HCT116 (cell line): ENCODE data around the gene CASZ1. TPM values are rescaled to one million over a fixed set of nuclear protein-coding genes. Genes with fewer than 3 reads are reported as not detected.

ENCODE experiments used
- ATAC-seq: fragments of 200-7000 bp; cut with Tn5 transposase; 2 replicates; pipeline ENCODE4 v1.9.1; 2020; ENCODE audit warnings: mild to moderate bottlenecking, moderate library complexity
- BruUV-seq: library from RNA; stranded (reverse); fragments of 400-500 nt; replicated peaks from 2 replicates; lab custom pipeline; 2021; lab: Mats Ljungman, UMichigan
- CTCF ChIA-PET: fragments of 300-600 bp; sonication (Branson Sonifier 250); formaldehyde crosslinking; loops from one replicate; lab custom pipeline; 2021; ENCODE audit warnings: antibody characterized with exemption; lab: Charles Lee
- POLR2A ChIA-PET: fragments of 300-600, 350-600 bp; sonication (Branson Sonifier 250); formaldehyde crosslinking; loops from one replicate; lab custom pipeline; 2021; ENCODE audit warnings: antibody characterized with exemption; lab: Charles Lee
- RAD21 ChIA-PET, 2 experiments: fragments of 300-600 bp; sonication (Branson Sonifier 250); formaldehyde crosslinking; loops; one replicate each; lab custom pipeline; 2023; ENCODE audit warnings: low total read pairs in 2 of 2; ENCODE audit not compliant: uncharacterized antibody in 2 of 2, unreplicated experiment in 2 of 2, low non-redundant PET in 1 of 2; lab: Charles Lee
- DNase-seq: peaks from one replicate; pipeline ENCODE4 v3.0.0-alpha.2; 2010; ENCODE audit warnings: low read depth, low spot score
- H2AFZ ChIP-seq: fragments of 200-600 bp; shearing (Covaris generic), sonication (generic); 2 replicates; pipeline ENCODE4 v1.6.1; 2017; ENCODE audit warnings: low read depth, mixed run types, mixed read lengths, antibody characterized with exemption, low read length; ENCODE audit not compliant: poor library complexity, severe bottlenecking
- H3K27ac ChIP-seq: 2 replicates; pipeline ENCODE4 v1.5.1; 2012; ENCODE audit warnings: low read depth, low read length
- H3K27me3 ChIP-seq: fragments of 200-600 bp; sonication (generic); 2 replicates; pipeline ENCODE4 v1.6.1; 2016; ENCODE audit warnings: mixed run types, low read length, mixed read lengths; ENCODE audit not compliant: insufficient read depth
- H3K36me3 ChIP-seq, 2 experiments: fragments of 200-500 bp in 1 of 2; fragments of 200-600 bp in 1 of 2; sonication (Bioruptor generic) in 1 of 2; sonication (generic) in 1 of 2; 2 replicates each; pipeline versions ENCODE4 v1.5.1 to v1.6.1; 2014 to 2016; ENCODE audit warnings: low read length in 2 of 2, inconsistent platforms in 1 of 2, mixed read lengths in 1 of 2, mixed run types in 1 of 2; ENCODE audit not compliant: insufficient read depth in 2 of 2, control insufficient read depth in 1 of 2
- H3K4me1 ChIP-seq, 2 experiments: fragments of 200-600 bp in 1 of 2; sonication (generic) in 1 of 2; 2 replicates each; pipeline versions ENCODE4 v1.5.1 to v1.6.1; 2012 to 2017; ENCODE audit warnings: low read length in 2 of 2, inconsistent platforms in 1 of 2, mild to moderate bottlenecking in 1 of 2, mixed read lengths in 1 of 2, mixed run types in 1 of 2, moderate library complexity in 1 of 2; ENCODE audit not compliant: insufficient read depth in 2 of 2, control insufficient read depth in 1 of 2
- H3K4me2 ChIP-seq: fragments of 200-600 bp; sonication (generic); 2 replicates; pipeline ENCODE4 v1.6.1; 2017; ENCODE audit warnings: mixed run types, low read length, mixed read lengths
- H3K4me3 ChIP-seq, 2 experiments: fragments of 200-600 bp in 1 of 2; sonication (generic) in 1 of 2; replicated peaks in 1 of 2; 2 replicates each; pipeline ENCODE4 v1.5.1; 2011 to 2016; ENCODE audit warnings: low read length in 2 of 2, control low read depth in 1 of 2, low read depth in 1 of 2, mild to moderate bottlenecking in 1 of 2, mixed read lengths in 1 of 2, mixed run types in 1 of 2
- H3K79me2 ChIP-seq: fragments of 200-600 bp; sonication (generic); 2 replicates; pipeline ENCODE4 v1.6.1; 2017; ENCODE audit warnings: mild to moderate bottlenecking, mixed run types, low read length, moderate library complexity, mixed read lengths; ENCODE audit not compliant: insufficient read depth
- H3K9ac ChIP-seq: fragments of 200-600 bp; sonication (generic); 2 replicates; pipeline ENCODE4 v1.6.1; 2016; ENCODE audit warnings: low read length, mixed read lengths
- H3K9me2 ChIP-seq: fragments of 200-600 bp; sonication (generic), shearing (Covaris generic); 2 replicates; pipeline ENCODE4 v1.6.1; 2017; ENCODE audit warnings: mixed run types, mild to moderate bottlenecking, moderate library complexity; ENCODE audit not compliant: insufficient read depth
- H3K9me3 ChIP-seq, 2 experiments: fragments of 200-500 bp in 1 of 2; fragments of 200-600 bp in 1 of 2; sonication (Bioruptor generic) in 1 of 2; sonication (generic) in 1 of 2; 2 replicates each; pipeline ENCODE4 v1.6.1; 2014 to 2017; ENCODE audit warnings: low read length in 2 of 2, mixed read lengths in 2 of 2, inconsistent platforms in 1 of 2, low read depth in 1 of 2, mild to moderate bottlenecking in 1 of 2, mixed run types in 1 of 2, moderate library complexity in 1 of 2; ENCODE audit not compliant: control insufficient read depth in 1 of 2, insufficient read depth in 1 of 2
- H4K20me1 ChIP-seq: fragments of 200-600 bp; sonication (generic), shearing (Covaris generic); 2 replicates; pipeline ENCODE4 v1.6.1; 2017; ENCODE audit warnings: mixed run types, mild to moderate bottlenecking, moderate library complexity; ENCODE audit not compliant: insufficient read depth
- CBX3 ChIP-seq: IDR thresholded peaks from 2 replicates; pipeline ENCODE4 v1.6.1; 2012; ENCODE audit warnings: low read depth
- CEBPB ChIP-seq: IDR thresholded peaks from 2 replicates; pipeline ENCODE4 v1.6.1; 2012; ENCODE audit warnings: low read depth
- EGR1 ChIP-seq: IDR thresholded peaks from 2 replicates; pipeline ENCODE4 v1.6.1; 2012; ENCODE audit warnings: low read depth
- ELF1 ChIP-seq: IDR thresholded peaks from 2 replicates; pipeline ENCODE4 v1.6.1; 2012; ENCODE audit warnings: low read depth, borderline replicate concordance
- POLR2AphosphoS5 ChIP-seq: IDR thresholded peaks from 2 replicates; pipeline ENCODE4 v1.6.1; 2011; ENCODE audit warnings: mild to moderate bottlenecking, low read depth, low read length, moderate library complexity
- SIN3A ChIP-seq: IDR thresholded peaks from 2 replicates; pipeline ENCODE4 v1.6.1; 2012; ENCODE audit warnings: low read depth
- SP1 ChIP-seq: IDR thresholded peaks from 2 replicates; pipeline ENCODE4 v1.6.1; 2012; ENCODE audit warnings: low read depth
- intact Hi-C: fragments of 100-400 bp; cut with micrococcal nuclease; formaldehyde crosslinking; loops from 2 replicates; pipeline ENCODE4 v1.10.0; 2022
- total RNA-seq: library from RNA; stranded (reverse); gene quantifications from one replicate; pipeline ENCODE4 v1.2.1, GENCODE V29; 2021; ENCODE audit not compliant: unreplicated experiment
- TF ChIP-seq, protein P1 (sequence below): IDR thresholded peaks from 2 replicates; pipeline ENCODE4 v1.6.1; 2012

The CASZ1 gene
- total RNA-seq, 1 experiment from 2014 or later, result 7.7 TPM

DNA sequence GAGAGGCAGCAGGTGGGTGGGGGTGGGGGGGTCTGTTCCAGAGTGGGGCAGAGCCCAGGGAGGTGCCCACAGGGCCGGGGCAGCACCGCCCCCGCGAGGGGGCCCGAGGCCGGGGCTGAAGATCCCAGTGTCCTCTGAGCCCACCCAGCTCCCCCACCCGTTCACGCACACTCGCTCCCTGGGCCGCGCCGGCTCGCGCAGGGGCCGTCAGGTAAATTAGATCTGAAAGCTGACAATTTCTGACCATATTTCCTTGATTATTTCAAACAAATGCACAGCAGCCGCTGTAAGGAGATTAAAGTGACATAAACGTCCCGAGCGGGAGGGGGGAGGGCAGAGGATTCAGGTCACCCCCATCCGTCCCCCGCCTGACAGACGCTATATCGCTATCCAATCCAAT is 118.0 kb downstream of the CASZ1 start:
- H3K27ac ChIP-seq, result no peak overlapping the region
- no peak overlapping the region for H3K4me3 ChIP-seq
- no peak overlapping the region for H2AFZ ChIP-seq
- H4K20me1 ChIP-seq, result no peaks in the 10 kb centered on the region
- H3K79me2 ChIP-seq, result no peaks in the 10 kb centered on the region
- intact Hi-C loops, result no loop called here
- ChIA-PET CTCF (no interaction called here), POLR2A (no interaction called here), RAD21 (no interaction called here)
- peaks cover 0 to 6% of the 10 kb centered on the region in 2 experiments; a peak in 1 of 4 replicates for H3K4me1 ChIP-seq
- no peak for TF ChIP-seq POLR2AphosphoS5
- no peak for TF ChIP-seq EGR1
- no peak for TF ChIP-seq SP1
- TF ChIP-seq, protein P1, sequence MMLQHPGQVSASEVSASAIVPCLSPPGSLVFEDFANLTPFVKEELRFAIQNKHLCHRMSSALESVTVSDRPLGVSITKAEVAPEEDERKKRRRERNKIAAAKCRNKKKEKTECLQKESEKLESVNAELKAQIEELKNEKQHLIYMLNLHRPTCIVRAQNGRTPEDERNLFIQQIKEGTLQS, result no peak
- no peak for TF ChIP-seq CEBPB
- no peak for TF ChIP-seq ELF1
- no peak for TF ChIP-seq SIN3A
- ATAC-seq (no peak), DNase-seq (no peak)
- no peaks in the 10 kb centered on the region for H3K9me2 ChIP-seq
- H3K9me3 ChIP-seq, result no peaks in the 10 kb centered on the region
- no peaks in the 10 kb centered on the region for H3K36me3 ChIP-seq
- no TSS peak for BruUV-seq
- H3K4me2 ChIP-seq, result no peak overlapping the region
- H3K27me3 ChIP-seq, result no peaks in the 10 kb centered on the region
- no peak overlapping the region for H3K9ac ChIP-seq

- no peak overlapping the region for H3K4me3 ChIP-seq
- ChIA-PET RAD21 (no interaction called here), POLR2A (no interaction called here), CTCF (no interaction called here)
- no TSS peak for BruUV-seq
- H3K27ac ChIP-seq, result no peak overlapping the region
- intact Hi-C loops, result no loop called here
- peaks cover 0 to 6% of the 10 kb centered on the region in 2 experiments; a peak in 1 of 4 replicates for H3K4me1 ChIP-seq
- no peak overlapping the region for H2AFZ ChIP-seq
- no peak overlapping the region for H3K4me2 ChIP-seq
- DNase-seq (no peak), ATAC-seq (no peak)
- H3K36me3 ChIP-seq, result no peaks in the 10 kb centered on the region
- TF ChIP-seq CBX3 (no peak), EGR1 (no peak)
- H3K9ac ChIP-seq, result no peak overlapping the region
- H3K9me3 ChIP-seq, result no peaks in the 10 kb centered on the region
- no peaks in the 10 kb centered on the region for H3K79me2 ChIP-seq
- no peaks in the 10 kb centered on the region for H3K9me2 ChIP-seq
- H3K27me3 ChIP-seq, result no peaks in the 10 kb centered on the region
- H4K20me1 ChIP-seq, result no peaks in the 10 kb centered on the region
Measured at GRCh38 chr1:10677491-10678391, 118.7 kb downstream of the CASZ1 start.
